ENCODE data around the gene FCHSD2.
A peak's percentile ranks its signal among the peaks of the same experiment; 100 is the strongest.
"Not testable (repeated sequence)": the region's sequence is repeated elsewhere in the genome, so short reads cannot be mapped to it uniquely, and the experiment has no call there.

The FCHSD2 gene

GRCh38 chr11:73002214-73002613, 139.9 kb downstream of the FCHSD2 start:
- no peak for ATAC-seq

- ATAC-seq, result no peak
Measured at GRCh38 chr11:73001615-73002014, 140.5 kb downstream of the FCHSD2 start.

- no peak for ATAC-seq
Measured at GRCh38 chr11:72998676-72999075, 143.4 kb downstream of the FCHSD2 start.

- no peak for ATAC-seq
Measured at GRCh38 chr11:72996959-72997358, 145.2 kb downstream of the FCHSD2 start.

GRCh38 chr11:72989727-72990126, 152.4 kb downstream of the FCHSD2 start:
- ATAC-seq, result no peak

- no peak for ATAC-seq
Measured at GRCh38 chr11:72988821-72989220, 153.3 kb downstream of the FCHSD2 start.

- ATAC-seq, result no peak
Measured at GRCh38 chr11:72985645-72986044, 156.5 kb downstream of the FCHSD2 start.

- ATAC-seq, result no peak
Measured at GRCh38 chr11:72984453-72985077, 157.6 kb downstream of the FCHSD2 start.

- peak; percentile 38 to 73 for ATAC-seq
Measured at GRCh38 chr11:72983560-72983959, 158.6 kb downstream of the FCHSD2 start.

- ATAC-seq, result no peak
Measured at GRCh38 chr11:72981971-72982685, 160.0 kb downstream of the FCHSD2 start.

GRCh38 chr11:72981080-72981479, 161.0 kb downstream of the FCHSD2 start:
- ATAC-seq, result peak in 1 of 2 donors; percentile 13

- not testable (repeated sequence) for ATAC-seq
Measured at GRCh38 chr11:72977782-72978181, 164.3 kb downstream of the FCHSD2 start.

- ATAC-seq, result not testable (repeated sequence)
Measured at GRCh38 chr11:72976522-72976892, 165.6 kb downstream of the FCHSD2 start.

GRCh38 chr11:72975778-72976521, 166.2 kb downstream of the FCHSD2 start:
- peak; percentile 76 to 81 for ATAC-seq

GRCh38 chr11:72974487-72975205, 167.5 kb downstream of the FCHSD2 start:
- ATAC-seq, result no peak

- ATAC-seq, result no peak
Measured at GRCh38 chr11:72972496-72973128, 169.5 kb downstream of the FCHSD2 start.

GRCh38 chr11:72971192-72971967, 170.7 kb downstream of the FCHSD2 start:
- no peak for ATAC-seq

- no peak for ATAC-seq
Measured at GRCh38 chr11:72970557-72971118, 171.5 kb downstream of the FCHSD2 start.

- peak; percentile 93 for ATAC-seq
Measured at GRCh38 chr11:72969894-72970335, 172.2 kb downstream of the FCHSD2 start.

GRCh38 chr11:72968390-72968789, 173.7 kb downstream of the FCHSD2 start:
- ATAC-seq, result no peak

GRCh38 chr11:72965672-72966071, 176.4 kb downstream of the FCHSD2 start:
- no peak for ATAC-seq
